Heart left ventricle (tissue), 16 donors: Measurements from ENCODE around the gene CBLB. TPM values are rescaled to one million over a fixed set of nuclear protein-coding genes. Genes with fewer than 3 reads are reported as not detected.

Experiments used
- ATAC-seq, 4 donors: fragments of 200-7000 bp; cut with Tn5 transposase; one replicate each; pipeline ENCODE4 v1.9.1; 2020 to 2022; ENCODE audit warnings: moderate library complexity in 4 of 4, mild to moderate bottlenecking in 3 of 4, moderate number of reproducible peaks in 1 of 4
- DNase-seq, 5 donors: peaks; one replicate each; pipeline ENCODE4 v3.0.0-alpha.2; 2020
- H3K27ac ChIP-seq, 12 donors: fragments of 200-600 bp; sonication (generic) in 4 of 12; one replicate each; pipeline versions ENCODE4 v1.5.0 to v1.8.0; 2016 to 2022; ENCODE audit warnings: mild to moderate bottlenecking in 2 of 12
- H3K27me3 ChIP-seq, 9 donors: fragments of 200-600 bp; sonication (generic) in 2 of 9; one replicate each; pipeline versions ENCODE4 v1.5.1 to v1.8.0; 2016 to 2022; ENCODE audit warnings: mild to moderate bottlenecking in 3 of 9
- H3K36me3 ChIP-seq, 9 donors: fragments of 200-600 bp; sonication (generic) in 2 of 9; one replicate each; pipeline versions ENCODE4 v1.5.0 to v1.8.0; 2018 to 2022; ENCODE audit warnings: mild to moderate bottlenecking in 2 of 9
- H3K4me1 ChIP-seq, 12 donors: fragments of 200-600 bp; sonication (generic) in 4 of 12; one replicate each; pipeline versions ENCODE4 v1.5.0 to v1.8.0; 2016 to 2022; ENCODE audit warnings: mild to moderate bottlenecking in 3 of 12
- H3K4me3 ChIP-seq, 12 donors: fragments of 200-600 bp; sonication (generic) in 4 of 12; one replicate each; pipeline versions ENCODE4 v1.5.0 to v1.8.0; 2017 to 2022; ENCODE audit warnings: mild to moderate bottlenecking in 9 of 12, moderate library complexity in 4 of 12
- H3K9me3 ChIP-seq, 12 donors: fragments of 200-600 bp; sonication (generic) in 4 of 12; one replicate each; pipeline versions ENCODE4 v1.5.0 to v1.8.0; 2016 to 2022; ENCODE audit warnings: mild to moderate bottlenecking in 1 of 12
- POLR2A ChIP-seq, 2 donors: fragments of 450-650 bp; IDR thresholded peaks; one replicate each; pipeline ENCODE4 v1.6.1; 2017; ENCODE audit warnings: antibody characterized with exemption in 2 of 2, mild to moderate bottlenecking in 2 of 2, moderate library complexity in 2 of 2
- WGBS, 4 donors: extraction: QIAGEN DNeasy Blood & Tissue Kit in 2 of 4; methylation state at CpG; one replicate each; pipeline versions ENCODE4 v1.1.5 to v1.1.7; 2013 to 2018; 5-methylcytosine and 5-hydroxymethylcytosine counted together
- intact Hi-C, 10 donors: fragments of 100-400 bp; cut with DNase I; formaldehyde crosslinking; loops; one replicate each; pipeline versions ENCODE4 v1.11.1 to v1.14.2; 2022
- polyA plus RNA-seq, 2 donors: library from polyadenylated mRNA; stranded (reverse); fragments of 200-250 nt; gene quantifications; one replicate each; pipeline ENCODE4 v1.2.3, GENCODE V29; 2013
- total RNA-seq, 9 donors: library from RNA; depleted of rRNA in 2 of 9; stranded (reverse); fragments of >200 nt in 2 of 9; fragmentation: NEBNext Ultra II Directional in 3 of 9; extraction: Animal tissue kit (Norgen Biotek cat#: 25700) in 3 of 9; gene quantifications; one replicate each; pipeline versions ENCODE4 v1.1.0 to v1.2.4, GENCODE V29; 2016 to 2023
- TF ChIP-seq, protein P1 (sequence below), 12 donors: fragments of 200-600 bp; sonication (generic) in 4 of 12; IDR thresholded peaks; one replicate each; pipeline versions ENCODE4 v1.5.0 to v1.8.0; 2018 to 2022; ENCODE audit warnings: antibody characterized with exemption in 12 of 12, mild to moderate bottlenecking in 5 of 12
- donor health status: ischemic (EF 13 %, LVEDD 7.1; RV severe dilation, severe dysfunction).
- donor health status: healthy with polysubstance abuse.
- donor health status: DM: no; HTN: yes; CAD: no.
- donor health status: DM: no; HTN: no; CAD: no.
- donor health status: ischemic (EF 25% LVEDD 6.9; RV normal size, moderate dysfunction).
- donor health status: ischemic (EF 25% LVEDD 5.7; RV mildly dilated, moderate dysfunction).
- donor health status: healthy.
- donor health status: DM: yes; HTN: yes; CAD: no.
- donor health status: ischemic (EF 35%, LVEDD 5.7; RV mildly dilated, moderate dysfunction).
- donor health status: nonischemic (EF 11% LVEDD 7.7; RV severe dilation, severe dysfunction).
- donor health status: DM: yes; HTN: yes; CAD: no.
- donor health status: PGD.
- donor health status: ischemic (EF 29% LVEDD 5.4; RV normal size, mild dysfunction).
- donor health status: nonischemic (EF 23%, LVEDD 6.1; RV moderate dilation, normal function).

CBLB gene
- total and polyA plus RNA-seq, 11 donors: 18.6 to 74.4 (median 42.3) TPM

DNA sequence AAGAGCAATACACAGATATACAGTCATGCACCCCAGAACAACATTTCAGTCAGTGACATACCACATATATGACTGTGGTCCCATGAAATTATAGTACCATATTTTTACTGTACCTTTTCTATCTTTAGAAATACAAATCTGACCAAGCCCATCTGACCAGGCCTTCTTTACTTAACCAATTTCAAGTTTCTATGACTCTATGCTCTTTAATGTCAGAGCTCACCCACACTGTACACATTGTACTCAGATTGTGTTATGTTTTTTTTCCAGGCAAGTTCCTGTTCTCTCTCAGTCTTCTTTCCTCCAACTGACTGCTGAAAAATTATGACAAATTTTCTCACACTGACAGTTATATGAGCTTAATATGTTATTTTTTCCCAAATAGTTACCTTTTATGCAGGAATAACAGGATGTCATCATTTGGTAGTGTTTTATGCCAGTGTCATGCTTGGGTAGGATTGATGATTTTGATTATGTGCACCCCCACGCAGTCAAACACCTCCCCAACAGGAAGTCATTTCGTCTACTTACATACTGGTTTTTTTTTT is 8.0 kb upstream of the CBLB start:
- intact Hi-C loops: loop anchor here in 1 of 10 donors (10.0 kb wide), 1 partner anchor 182 kb away; no protein-coding TSS in a partner anchor
- TF ChIP-seq, protein P1, sequence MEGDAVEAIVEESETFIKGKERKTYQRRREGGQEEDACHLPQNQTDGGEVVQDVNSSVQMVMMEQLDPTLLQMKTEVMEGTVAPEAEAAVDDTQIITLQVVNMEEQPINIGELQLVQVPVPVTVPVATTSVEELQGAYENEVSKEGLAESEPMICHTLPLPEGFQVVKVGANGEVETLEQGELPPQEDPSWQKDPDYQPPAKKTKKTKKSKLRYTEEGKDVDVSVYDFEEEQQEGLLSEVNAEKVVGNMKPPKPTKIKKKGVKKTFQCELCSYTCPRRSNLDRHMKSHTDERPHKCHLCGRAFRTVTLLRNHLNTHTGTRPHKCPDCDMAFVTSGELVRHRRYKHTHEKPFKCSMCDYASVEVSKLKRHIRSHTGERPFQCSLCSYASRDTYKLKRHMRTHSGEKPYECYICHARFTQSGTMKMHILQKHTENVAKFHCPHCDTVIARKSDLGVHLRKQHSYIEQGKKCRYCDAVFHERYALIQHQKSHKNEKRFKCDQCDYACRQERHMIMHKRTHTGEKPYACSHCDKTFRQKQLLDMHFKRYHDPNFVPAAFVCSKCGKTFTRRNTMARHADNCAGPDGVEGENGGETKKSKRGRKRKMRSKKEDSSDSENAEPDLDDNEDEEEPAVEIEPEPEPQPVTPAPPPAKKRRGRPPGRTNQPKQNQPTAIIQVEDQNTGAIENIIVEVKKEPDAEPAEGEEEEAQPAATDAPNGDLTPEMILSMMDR (IDR thresholded peaks at IDR 0.05): no peak
- no peak for TF ChIP-seq POLR2A (IDR thresholded peaks at IDR 0.05)
- ATAC-seq: peak in 3 of 4 donors; percentile 28 to 61 (median 39)

DNA sequence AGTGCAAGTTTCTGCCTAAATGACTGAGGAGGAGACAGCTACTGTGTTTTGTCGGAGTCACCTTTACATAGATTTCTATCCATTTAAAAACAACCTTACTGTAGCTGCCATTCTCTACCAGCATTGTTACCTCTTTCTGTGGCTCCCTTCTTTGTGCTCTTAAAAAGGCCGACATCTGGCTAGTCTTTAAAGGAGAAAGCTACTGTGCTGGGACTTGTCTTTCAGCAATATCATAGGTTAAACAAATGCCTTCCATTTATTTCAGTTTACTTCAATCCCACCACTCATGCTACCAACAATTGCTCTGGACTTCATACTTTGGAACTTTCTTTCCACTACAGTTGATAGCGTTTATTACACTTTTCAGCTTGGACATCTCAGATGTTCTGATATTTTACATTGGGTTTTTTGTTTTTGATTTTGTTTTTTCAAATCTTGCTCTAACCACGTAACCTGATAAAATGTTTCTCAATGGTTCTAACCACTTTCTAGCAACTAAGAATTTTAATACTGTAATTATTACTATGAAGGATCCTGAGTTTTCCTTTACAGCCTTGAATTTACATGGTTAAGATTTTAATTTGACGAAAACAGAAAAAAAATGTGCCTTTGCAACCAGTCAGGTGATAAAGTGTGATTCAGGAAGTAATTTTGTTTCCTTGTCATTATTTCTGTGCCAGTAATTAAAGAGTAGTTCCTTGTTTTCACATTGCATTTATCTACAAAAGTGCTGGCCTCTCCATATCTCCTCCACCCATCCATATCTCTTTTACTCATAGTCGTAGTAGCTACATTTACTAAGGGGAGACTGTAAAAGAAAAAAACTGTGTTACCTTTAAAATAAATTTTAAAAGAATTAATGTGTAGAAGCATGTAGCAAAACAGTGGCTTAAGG is 1.3 kb upstream of the CBLB start:
- Histone ChIP-seq H3K4me3 (peak overlapping the region; percentile 69 to 98 (median 91)), H3K9me3 (no peaks in the 10 kb centered on the region), H3K4me1 (peaks cover 0 to 40% (median 24%) of the 10 kb centered on the region in 12 donors), H3K27ac (peak overlapping the region; percentile 89 to 99 (median 98)), H3K27me3 (no peaks in the 10 kb centered on the region), H3K36me3 (peaks cover 0 to 11% (median 0%) of the 10 kb centered on the region in 9 donors)
- TF ChIP-seq, protein P1 (IDR thresholded peaks at IDR 0.05): no peak
- TF ChIP-seq POLR2A (IDR thresholded peaks at IDR 0.05): no peak
- intact Hi-C loops: loop anchor here (2.0 to 10.0 kb wide), 17 partner anchors 37 to 1192 kb away; no protein-coding TSS in a partner anchor
- DNase-seq (no peak), ATAC-seq (no peak)
- 33 to 41% (median 34%) methylated on average over 6 of the region's 6 CpGs for WGBS, 4 donors

More for the DNA sequence above, 8.0 kb upstream of the CBLB start:
- no peak overlapping the region for H3K4me3 ChIP-seq
- WGBS, 4 donors: 54 to 59% (median 57%) methylated on average over 2 of the region's 2 CpGs
- no peak for DNase-seq
- peak overlapping the region in 1 of 12 donors; percentile 29 for H3K27ac ChIP-seq
- H3K9me3 ChIP-seq: no peaks in the 10 kb centered on the region
- peaks cover 0 to 18% (median 0%) of the 10 kb centered on the region in 12 donors for H3K4me1 ChIP-seq
- no peaks in the 10 kb centered on the region for H3K36me3 ChIP-seq
- H3K27me3 ChIP-seq: no peaks in the 10 kb centered on the region

DNA sequence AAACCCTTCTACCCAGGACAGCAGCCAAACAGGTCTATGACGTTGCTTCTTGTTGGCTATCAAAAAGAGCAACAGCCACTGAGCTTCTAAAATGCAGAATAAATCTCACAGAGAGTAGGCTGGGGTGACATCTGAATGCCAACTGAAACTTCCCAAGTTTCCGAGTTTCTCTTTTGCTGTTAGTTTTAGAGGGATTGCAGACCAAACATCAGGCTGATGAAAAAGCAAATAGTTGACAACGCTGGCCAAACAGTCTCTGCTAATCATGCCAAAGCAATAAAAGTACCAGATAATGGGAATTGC is 670 bp upstream of the CBLB start:
- H3K4me3 ChIP-seq: peak overlapping the region; percentile 69 to 98 (median 91)
- no peaks in the 10 kb centered on the region for H3K27me3 ChIP-seq
- no peaks in the 10 kb centered on the region for H3K9me3 ChIP-seq
- intact Hi-C loops: loop anchor here (2.0 to 10.0 kb wide), 17 partner anchors 37 to 1193 kb away; no protein-coding TSS in a partner anchor
- ATAC-seq: no peak
- peaks cover 0 to 46% (median 30%) of the 10 kb centered on the region in 12 donors for H3K4me1 ChIP-seq
- DNase-seq: no peak
- TF ChIP-seq, protein P1 (IDR thresholded peaks at IDR 0.05): no peak
- no peak for TF ChIP-seq POLR2A (IDR thresholded peaks at IDR 0.05)
- 0 to 1% (median 0%) methylated on average over 3 of the region's 3 CpGs for WGBS, 4 donors
- peak overlapping the region; percentile 89 to 99 (median 98) for H3K27ac ChIP-seq
- H3K36me3 ChIP-seq: peaks cover 0 to 15% (median under 1%) of the 10 kb centered on the region in 9 donors

DNA sequence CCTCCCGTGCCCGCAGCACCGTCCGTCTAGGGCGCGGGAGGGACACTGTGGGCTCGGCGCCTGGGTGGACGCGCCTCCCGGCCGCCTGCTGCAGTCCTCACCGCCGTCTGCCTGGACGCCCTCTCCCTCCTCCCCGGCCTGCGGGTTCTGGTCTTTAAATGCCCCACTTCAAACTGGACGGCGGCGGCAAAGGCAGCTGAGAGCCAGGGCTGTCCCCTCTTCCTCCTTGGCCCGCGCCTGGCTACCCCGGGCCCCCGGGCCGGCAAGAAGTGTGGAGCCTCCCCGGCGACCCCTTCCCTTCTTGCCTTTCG is 426 bp downstream of the CBLB start:
- TF ChIP-seq POLR2A (IDR thresholded peaks at IDR 0.05): no peak
- TF ChIP-seq, protein P1 (IDR thresholded peaks at IDR 0.05): no peak
- intact Hi-C loops: loop anchor here (1.0 to 10.0 kb wide), 18 partner anchors 38 to 1194 kb away; no protein-coding TSS in a partner anchor
- Histone ChIP-seq H3K9me3 (no peaks in the 10 kb centered on the region), H3K4me3 (peak overlapping the region; percentile 69 to 98 (median 91)), H3K4me1 (peaks cover 0 to 57% (median 41%) of the 10 kb centered on the region in 12 donors), H3K27me3 (no peaks in the 10 kb centered on the region), H3K27ac (peak overlapping the region; percentile 89 to 99 (median 98)), H3K36me3 (peaks cover 0 to 26% (median 3%) of the 10 kb centered on the region in 9 donors)
- peak; percentile 57 to 83 (median 69) for DNase-seq
- peak; percentile 8 to 63 (median 56) for ATAC-seq
- WGBS, 4 donors: 0 to 2% (median 1%) methylated on average over 13 to 28 of the region's 28 CpGs
